NCI-H2171 treated with DMSO at 0.1 percent for 48 hours (cell line): ENCODE results near the gene HOXB5.

ENCODE experiments used
- DNase-seq: peaks from one replicate; lab custom pipeline; 2025; lab: John Stamatoyannopoulos, UW

HOXB5 gene

GRCh38 chr17:48571826-48572417, 21.7 kb downstream of the HOXB5 start:
- DNase-seq, result no peak

GRCh38 chr17:48571024-48571818, 22.4 kb downstream of the HOXB5 start:
- DNase-seq, result no peak

GRCh38 chr17:48570325-48571023, 23.1 kb downstream of the HOXB5 start:
- DNase-seq, result no peak

DNA sequence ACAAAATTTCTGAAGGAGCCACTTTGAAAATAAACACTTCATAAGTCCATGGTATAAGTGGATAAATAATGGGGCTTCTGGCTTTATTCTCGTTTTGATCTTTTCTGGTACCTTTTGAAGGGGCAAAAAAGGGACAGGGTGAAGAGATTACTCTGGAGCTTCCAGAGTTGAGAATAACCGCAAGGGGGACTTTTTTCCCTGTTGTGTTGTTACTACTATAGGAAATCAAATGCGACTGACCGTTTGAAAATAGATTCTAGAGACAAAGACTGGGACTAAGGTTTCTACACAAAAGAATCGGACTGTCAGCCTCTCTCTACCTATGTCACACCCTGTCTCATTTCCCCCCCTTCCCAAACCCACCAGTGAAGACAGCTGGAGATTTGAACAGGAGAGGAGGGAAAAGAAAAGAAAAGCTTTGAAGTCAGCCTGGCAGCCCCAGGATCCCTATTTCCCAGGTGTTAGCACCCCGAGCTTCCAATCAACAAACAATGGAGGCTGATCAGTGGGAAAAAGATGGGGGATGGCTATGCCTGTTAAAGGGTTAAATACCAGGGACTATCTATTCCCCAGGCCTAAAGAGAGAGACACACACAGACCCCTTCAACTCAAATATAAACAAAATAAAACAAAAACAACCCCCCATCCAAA, 23.8 kb downstream of the HOXB5 start:
- DNase-seq, result no peak

DNA sequence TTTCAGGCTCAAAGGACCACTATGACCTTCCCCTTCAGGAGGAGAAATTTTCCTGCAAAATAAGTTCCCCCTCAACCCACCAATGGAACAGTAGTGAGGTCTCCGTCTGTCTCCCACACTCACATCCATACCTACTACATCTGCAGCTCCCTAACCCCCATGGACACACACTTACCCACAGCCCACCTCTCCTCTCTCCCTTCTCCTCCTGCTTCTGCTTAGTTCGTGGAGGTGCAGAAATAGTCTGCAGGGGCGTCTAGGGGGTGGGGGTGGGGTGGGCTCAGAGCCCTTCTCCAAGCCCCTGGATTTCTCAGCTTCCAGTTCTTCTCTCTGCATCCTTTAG, 24.4 kb downstream of the HOXB5 start:
- DNase-seq, result no peak

- DNase-seq, result no peak
These were observed 24.9 kb downstream of the HOXB5 start for GRCh38 chr17:48568499-48569239.

DNA sequence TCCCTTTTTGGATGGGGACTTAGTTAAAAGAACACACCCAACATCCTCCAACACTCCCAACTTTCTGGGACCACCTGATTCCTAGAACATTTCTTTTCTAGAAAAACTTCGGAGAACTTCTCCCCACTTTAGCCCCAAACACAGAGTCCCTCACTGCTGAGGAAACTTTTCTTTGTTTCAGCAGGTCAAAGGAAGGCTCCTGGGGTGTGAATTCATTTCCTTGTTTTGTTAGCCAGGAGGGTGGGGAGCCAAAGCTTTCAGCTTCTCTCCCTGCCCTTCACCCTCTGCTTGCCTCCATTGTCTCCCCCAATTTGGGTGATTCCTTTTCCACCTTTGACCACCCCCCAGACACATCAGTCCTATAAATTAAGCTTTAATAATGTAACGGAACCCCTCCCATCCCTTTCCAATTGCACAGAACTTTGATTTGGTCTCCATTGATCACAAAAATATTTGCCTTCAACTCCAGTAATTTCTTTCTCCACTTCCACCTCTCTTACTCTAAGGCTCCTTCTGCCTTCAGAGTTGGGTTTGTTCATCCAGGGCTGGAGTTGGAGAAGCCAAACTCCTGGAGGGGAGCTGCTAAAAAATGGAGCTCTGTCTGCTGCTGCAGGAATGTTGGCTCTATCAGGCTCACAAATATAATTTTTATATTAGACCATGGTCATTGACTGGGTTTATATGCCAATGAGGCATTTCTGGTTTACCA, 25.8 kb downstream of the HOXB5 start:
- no peak for DNase-seq

DNA sequence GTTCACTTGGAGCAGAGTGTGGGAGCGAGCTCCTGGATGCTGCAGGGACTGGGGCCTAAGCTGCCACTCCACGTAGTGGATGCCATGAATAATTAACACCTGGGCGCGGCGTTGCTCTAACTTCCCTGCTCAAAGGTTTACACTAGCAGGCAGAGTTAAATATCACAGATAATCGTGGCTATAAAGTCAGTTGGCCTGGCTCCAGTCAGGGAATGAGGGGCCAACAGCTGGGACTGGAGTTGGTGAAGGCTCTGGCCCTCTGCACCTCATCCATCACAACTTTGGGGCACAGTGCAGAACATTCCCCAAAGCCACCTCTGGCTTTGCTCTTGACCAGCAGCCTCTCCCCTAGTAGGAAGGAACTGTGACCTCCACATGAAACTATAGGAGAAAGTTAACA, 26.4 kb downstream of the HOXB5 start:
- no peak for DNase-seq

DNA sequence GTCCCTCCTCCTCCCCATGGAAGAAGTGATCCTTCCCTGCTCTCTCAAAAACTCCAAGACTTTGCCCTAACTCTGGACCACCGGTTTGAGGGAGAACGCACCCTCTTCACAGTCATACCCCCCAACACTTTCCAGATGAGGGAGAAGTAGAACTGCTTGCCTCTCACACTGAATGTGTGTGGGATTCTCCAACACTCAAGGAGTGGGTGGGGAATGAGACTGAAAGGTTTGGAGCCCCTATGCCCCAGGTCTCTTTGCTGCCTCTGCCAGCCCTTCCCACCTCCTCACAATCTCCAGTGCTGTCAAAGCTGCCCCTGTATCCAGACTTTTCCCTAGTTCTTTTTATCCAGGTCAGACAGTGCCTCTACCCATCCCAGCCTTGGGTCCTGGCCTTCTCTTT, 26.9 kb downstream of the HOXB5 start:
- no peak for DNase-seq

GRCh38 chr17:48565925-48566710, 27.5 kb downstream of the HOXB5 start:
- no peak for DNase-seq

- DNase-seq, result no peak
These were observed 28.5 kb downstream of the HOXB5 start for GRCh38 chr17:48565022-48565554.

DNA sequence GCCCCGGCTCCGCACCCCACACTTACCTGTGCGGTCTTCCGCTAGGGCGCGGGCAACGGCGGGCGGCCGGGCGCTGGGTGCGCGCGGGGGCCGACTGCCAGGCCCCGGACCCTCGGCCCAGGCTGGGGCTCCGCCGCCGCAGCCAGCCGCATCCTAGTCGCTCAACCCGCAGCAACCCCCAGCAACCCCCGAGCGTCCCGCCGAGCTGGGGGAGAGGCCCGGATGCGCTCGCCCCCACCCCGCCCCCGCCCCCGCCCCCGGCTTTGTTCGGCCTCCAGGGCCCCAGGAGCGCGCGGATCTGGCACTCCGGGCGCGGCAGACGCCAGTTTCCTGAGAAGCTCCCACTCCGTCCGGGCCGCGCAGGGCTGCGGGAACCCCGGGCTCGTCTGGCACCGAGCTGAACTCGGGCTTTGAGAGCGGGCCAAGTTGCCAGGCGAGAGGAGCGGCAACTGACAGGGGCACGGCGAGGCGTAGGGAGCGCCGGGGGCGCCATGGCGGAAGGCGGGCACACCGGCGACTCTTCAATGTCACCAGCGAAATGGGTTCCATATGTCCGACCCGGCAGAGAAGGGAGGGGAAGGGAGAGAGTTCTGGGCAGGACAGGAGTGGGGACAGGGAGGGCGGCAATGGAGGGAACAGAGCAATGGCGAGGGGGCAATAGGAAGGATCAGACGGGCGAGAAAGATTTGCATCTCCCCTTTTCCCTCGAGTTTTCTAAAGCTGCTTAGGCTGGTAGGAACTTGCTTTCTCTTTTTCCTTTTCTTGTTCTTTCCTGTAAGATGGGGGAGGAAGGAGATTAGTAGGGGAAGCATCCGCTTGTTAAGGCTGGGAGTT, 29.2 kb downstream of the HOXB5 start:
- no peak for DNase-seq

- no peak for DNase-seq
These were observed 29.8 kb downstream of the HOXB5 start for GRCh38 chr17:48563867-48564187.

GRCh38 chr17:48563385-48563838, 30.2 kb downstream of the HOXB5 start:
- no peak for DNase-seq

DNA sequence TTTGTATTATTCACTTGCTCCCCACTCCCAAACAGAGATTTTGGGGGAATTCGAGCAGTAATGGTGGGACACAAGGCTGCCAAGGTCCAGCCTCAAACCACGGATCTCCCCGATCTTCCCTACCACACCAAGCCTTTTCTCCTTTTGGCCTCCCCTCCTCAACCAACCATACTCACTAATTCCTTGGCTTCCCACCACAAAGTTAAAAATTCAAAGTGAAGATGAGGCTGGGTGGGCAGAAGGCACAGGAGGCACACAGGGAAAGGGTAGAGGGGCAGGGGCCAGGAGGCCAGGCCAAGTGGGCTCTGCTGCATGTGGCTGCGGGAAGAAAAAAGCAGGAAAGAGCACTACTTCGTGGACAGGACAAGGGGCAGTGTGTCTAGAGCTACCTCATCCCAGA, 30.6 kb downstream of the HOXB5 start:
- no peak for DNase-seq

DNA sequence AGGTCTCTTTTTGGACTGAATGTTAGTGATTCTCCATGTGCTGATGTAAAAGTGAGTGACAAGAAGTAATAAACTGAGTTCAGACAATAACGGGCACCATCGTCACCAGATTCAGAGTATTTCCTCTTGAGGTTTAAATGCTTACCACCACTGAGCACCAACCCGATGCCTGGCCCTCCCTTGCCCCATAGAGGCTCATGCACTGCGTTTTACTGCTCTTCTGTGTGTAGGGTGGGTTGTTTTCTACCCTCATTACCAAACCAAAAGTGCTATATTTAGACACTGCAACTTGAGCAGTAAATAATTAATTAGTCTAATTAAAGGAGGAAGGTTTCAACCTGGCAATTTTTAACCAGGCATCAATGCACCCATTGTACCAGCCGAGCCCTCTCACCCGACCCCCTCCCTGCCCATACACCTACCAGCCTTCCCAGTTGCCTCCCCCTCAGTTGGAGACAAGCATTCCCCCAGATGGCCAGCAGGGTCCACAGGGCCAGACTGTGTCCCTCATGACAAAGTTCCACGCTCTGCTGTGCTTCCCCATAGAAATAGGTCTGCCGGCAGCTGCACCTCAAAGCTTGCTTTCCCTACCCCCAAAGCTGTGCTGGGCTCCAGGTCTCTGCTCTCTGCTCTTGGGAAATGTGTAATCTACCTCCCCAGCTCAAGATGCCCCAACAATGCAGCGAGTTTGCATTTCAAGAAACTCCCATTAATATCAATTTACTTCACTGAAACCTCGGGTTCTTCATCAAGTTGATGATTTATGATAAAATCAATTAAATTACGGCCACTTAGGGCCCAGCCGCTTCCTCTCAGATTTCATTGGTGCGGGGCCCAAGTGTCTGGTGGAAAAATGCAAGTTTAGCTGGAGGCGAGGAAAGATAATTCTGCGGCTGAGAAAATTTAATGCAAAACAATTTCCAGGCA, 31.4 kb downstream of the HOXB5 start:
- DNase-seq, result no peak

- no peak for DNase-seq
These were observed 33.5 kb downstream of the HOXB5 start for GRCh38 chr17:48559840-48560817.
